ENCODE data around the gene CACNA1E.

The CACNA1E gene

GRCh38 chr1:181483285-181484195 is at the start of gene CACNA1E:
CACNA1E (plus strand) TSS chr1:181483517; CDS start chr1:181483745, 228 bp downstream.
- DNase-seq: no peak

- DNase-seq: no peak
Measured at GRCh38 chr1:181433931-181434330, 49.4 kb upstream of the CACNA1E start.

- DNase-seq: no peak
Measured at GRCh38 chr1:181438013-181438412, 45.3 kb upstream of the CACNA1E start.

DNA sequence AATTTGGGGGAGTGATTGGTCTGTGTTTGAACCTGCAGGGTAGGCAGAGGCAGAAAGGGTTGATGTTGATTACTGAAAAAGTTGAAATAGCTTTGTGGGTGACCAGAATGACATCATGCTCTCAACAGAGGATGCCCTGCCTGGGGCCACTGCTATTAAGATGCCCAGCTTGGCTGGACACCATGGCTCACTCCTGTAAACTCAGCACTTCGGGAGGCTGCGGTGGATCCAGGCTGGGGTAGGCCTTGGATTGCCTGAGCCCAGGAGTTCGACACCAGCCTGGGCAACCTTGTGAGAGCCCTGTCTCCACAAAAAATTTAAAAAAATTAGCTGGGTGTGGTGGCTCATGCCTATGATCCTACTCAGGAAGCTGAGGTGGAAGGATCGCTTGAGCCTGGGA is 42.8 kb upstream of the CACNA1E start:
- DNase-seq: no peak

- DNase-seq: no peak
Measured at GRCh38 chr1:181442181-181442525, 41.2 kb upstream of the CACNA1E start.

DNA sequence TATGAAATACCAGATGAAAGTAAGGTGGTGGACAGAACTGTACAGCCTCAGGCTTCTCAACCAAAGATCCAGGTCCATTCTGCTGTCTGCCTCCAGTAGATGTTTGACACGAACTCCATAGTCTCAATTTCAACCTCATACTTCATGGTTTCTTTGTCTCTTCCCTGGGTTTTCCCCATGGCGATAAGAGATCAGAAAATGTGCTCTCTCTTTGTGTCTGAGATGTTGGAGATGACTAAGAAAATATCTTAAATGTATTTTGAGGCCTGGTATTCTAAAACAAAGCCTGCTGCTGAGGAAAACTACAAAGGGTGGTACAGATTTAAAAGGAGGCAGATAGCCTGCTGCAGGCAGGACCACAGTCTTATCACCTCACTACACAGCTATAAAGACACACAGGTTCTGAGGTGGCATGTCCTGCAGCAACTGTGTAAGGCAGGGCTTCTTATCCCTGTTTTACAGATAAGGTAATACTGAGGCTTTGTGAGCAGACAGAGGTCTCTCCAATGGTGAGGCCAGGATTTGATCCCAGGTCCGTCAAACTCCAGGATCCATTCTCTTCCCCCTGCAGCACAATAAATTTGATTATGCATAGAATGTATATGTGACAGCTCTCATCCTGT is 40.0 kb upstream of the CACNA1E start:
- DNase-seq: no peak

- DNase-seq: no peak
Measured at GRCh38 chr1:181445436-181445835, 37.9 kb upstream of the CACNA1E start.

- no peak for DNase-seq
Measured at GRCh38 chr1:181448461-181448860, 34.9 kb upstream of the CACNA1E start.

GRCh38 chr1:181451661-181452230 is 31.6 kb upstream of the CACNA1E start:
- DNase-seq: no peak

DNA sequence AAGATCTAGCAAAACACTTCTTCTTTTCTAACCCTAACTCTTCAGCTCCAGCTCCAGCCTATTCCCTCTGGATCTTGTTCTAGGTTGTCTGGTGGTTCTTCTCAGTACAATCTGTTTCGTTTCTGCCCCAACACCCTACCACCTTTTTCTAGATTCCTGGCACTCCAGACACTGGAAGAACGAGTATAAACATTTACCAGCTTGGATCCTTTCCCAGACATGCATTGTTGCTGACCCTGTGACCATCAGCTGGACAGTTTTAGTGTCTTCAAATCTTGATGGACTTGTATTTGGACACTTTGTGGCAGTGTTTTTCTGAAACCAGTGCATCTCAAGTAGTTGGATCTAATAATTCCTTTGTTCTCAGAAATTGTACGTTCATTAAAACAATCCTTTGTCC is 30.6 kb upstream of the CACNA1E start:
- no peak for DNase-seq

GRCh38 chr1:181453541-181454201 is 29.6 kb upstream of the CACNA1E start:
- DNase-seq: no peak

DNA sequence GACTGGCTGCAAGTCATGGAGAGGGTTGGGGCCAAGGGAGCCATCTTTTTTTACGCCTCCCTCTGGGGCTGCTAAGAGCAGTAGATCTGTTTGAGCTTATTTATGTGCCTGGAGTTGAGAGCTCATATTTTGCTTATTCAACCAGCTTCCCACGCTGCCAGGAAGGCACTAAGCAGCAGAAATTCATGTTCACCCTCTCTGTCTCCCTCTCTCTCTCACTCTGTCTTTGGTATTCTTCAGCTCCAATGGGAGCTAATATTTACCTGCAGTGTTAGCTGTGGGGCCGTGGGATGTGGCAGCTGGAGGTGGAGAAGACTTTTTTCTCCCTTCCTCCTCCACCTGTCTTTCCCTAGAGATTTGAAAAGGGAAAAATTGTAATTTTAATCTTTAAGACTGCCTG is 26.8 kb upstream of the CACNA1E start:
- no peak for DNase-seq

GRCh38 chr1:181458419-181458818 is 24.9 kb upstream of the CACNA1E start:
- no peak for DNase-seq

GRCh38 chr1:181459067-181459466 is 24.2 kb upstream of the CACNA1E start:
- DNase-seq: no peak

DNA sequence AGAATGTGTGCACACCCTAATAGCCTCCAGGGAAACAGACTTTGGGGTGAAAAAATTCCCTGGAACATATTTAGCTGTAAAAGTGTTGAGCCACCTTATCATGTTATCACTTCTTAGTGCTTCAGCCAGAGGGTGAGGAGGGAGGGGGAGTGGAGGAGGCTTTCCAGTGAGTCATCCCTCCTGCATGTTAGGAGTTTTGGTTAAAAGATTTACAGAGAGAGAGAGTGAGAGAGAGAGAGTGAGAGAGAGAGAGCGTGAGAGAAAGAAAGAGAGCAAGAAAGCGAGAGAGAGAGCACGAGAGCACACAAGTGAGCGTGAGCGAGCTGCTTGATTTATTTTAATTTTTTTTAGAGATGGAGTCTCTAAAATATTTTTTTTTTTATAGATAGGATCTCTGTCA is 13.5 kb upstream of the CACNA1E start:
- DNase-seq: no peak

DNA sequence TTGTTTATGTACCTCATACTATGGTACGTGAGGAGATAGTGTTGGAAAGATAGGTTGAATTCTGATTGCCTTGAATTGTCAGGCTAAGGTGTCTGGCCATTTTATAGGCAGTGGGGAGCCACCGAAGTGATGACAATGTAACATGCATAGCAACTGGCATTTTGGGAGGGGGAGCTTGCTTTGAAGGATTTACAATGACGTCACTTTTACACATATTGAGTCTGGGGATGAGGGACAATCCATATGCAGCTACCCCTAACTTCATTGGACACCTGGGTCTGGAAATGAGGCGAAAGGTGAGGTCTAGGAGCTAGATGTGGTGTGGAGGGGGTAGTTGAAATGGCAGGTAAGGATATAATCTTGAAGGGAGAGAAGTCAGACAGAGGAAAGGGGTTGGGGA is 7.7 kb upstream of the CACNA1E start:
- no peak for DNase-seq

DNA sequence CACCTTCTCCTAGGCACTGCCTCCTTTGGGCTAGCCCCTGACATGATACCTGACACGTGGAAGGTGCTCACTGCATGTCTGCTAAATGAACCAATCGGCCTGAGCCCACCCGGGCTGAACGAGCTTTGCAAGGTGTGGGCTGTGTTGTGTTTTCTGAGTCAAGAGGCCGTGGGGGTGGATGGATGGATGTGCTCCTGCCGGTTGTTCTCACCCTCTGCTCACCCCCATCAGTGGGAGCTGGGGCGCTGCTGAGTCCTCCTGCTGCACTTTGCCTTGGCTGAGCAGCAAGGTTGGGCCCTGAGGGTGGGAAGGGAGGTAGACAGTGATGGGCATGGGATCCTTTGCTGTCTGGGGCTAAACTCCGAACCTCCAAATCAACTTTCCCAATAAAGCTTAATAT is 6.7 kb upstream of the CACNA1E start:
- no peak for DNase-seq

- DNase-seq: no peak
Measured at GRCh38 chr1:181478306-181478705, 5.0 kb upstream of the CACNA1E start.

DNA sequence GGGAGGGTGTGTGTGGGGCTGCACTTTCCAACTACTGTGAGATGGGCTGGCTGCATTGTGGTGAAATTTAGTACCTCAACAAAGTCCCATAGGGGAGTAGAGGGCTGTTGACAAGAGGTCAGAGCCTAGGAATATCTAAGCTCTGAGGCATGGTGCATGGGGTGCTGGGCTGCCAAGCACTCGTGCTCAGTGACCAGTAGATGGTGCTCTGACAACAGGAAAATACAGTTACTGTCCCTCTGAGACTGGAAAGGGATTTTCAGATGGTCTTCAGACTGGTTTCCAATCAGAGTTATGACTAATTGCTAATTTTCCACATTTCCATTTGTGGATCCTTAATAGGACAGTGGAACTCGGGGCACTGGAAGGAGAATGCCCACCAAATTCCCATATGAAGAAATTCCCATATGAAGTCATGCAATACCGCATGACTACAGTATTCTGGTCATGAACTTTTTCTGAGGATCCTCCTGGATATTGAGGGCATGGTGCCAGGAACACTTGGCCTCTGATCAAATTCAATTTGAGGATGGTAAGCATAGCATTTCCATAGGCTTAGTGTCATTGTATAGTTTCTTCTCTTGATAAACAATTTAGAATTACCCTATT is 4.1 kb upstream of the CACNA1E start:
- DNase-seq: peak; percentile 61 to 71

DNA sequence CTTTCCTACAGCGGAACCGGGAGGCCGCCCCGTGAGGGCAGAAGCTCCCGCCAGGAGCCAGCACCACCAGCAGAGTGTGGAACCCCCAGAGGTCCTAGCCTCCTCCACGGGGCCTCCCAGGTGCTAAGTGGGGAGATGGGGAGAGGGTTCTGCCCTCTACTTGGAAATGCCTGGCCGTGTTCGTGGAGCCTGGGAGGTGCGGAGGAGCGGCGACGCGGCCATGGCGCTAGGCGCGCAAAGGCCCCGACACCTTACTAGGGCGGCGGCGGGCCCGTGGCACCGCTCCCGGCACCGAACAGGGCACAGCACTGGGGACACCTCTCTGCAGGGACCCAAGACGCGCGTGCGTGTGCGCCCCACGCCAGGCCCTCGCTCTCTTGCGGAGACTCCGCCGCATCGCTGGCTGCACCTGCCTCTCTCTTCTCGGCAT is 1.3 kb upstream of the CACNA1E start:
- DNase-seq: no peak

GRCh38 chr1:181482521-181483284 is 614 bp upstream of the CACNA1E start:
- DNase-seq: peak; percentile 8 to 59

- DNase-seq: no peak
Measured at GRCh38 chr1:181484821-181485220, 1.5 kb downstream of the CACNA1E start.
